HepG2 (cell line): ENCODE data around the gene RAPGEF6. TPM values are rescaled to one million over a fixed set of nuclear protein-coding genes. Genes with fewer than 3 reads are reported as not detected.

Source experiments
- ATAC-seq: fragments of 200-7000 bp; cut with Tn5 transposase; 3 replicates; pipeline ENCODE4 v1.9.1; 2020; ENCODE audit warnings: mild to moderate bottlenecking, moderate library complexity
- BruUV-seq: library from RNA; stranded (reverse); fragments of 400-500 nt; replicated peaks from 2 replicates; lab custom pipeline; 2021; lab: Mats Ljungman, UMichigan
- CTCF ChIA-PET: fragments of 300-600 bp; formaldehyde crosslinking; extraction: SDS; loops from one replicate; lab custom pipeline; 2021; ENCODE audit warnings: low total read pairs, inconsistent platforms, low intra/inter-chr PET ratio; lab: Yijun Ruan, JAX
- POLR2A ChIA-PET: fragments of 350-600 bp; sonication (Branson Sonifier 250); formaldehyde crosslinking; loops from one replicate; lab custom pipeline; 2020; ENCODE audit warnings: antibody characterized with exemption, inconsistent platforms; lab: Yijun Ruan, JAX
- DNase-seq: peaks from one replicate; pipeline ENCODE4 v3.0.0-alpha.2; 2015; ENCODE audit warnings: low spot score
- FAIRE-seq: peaks from 3 replicates; lab custom pipeline; 2011; peaks lifted over from hg19 to GRCh38; lab: Jason Lieb, UNC
- H2AFZ ChIP-seq: one replicate; pipeline ENCODE4 v1.6.1; 2011; ENCODE audit warnings: low read length, inconsistent platforms
- H3K27ac ChIP-seq: fragments of 300-600 bp; 3 replicates; pipeline ENCODE4 v1.8.0; 2011; ENCODE audit warnings: mixed run types, mild to moderate bottlenecking, mixed read lengths, low read length, inconsistent platforms; ENCODE audit not compliant: insufficient read depth; ENCODE audit errors: extremely low read length
- H3K27me3 ChIP-seq, 2 experiments: fragments of 200-600 bp in 1 of 2; 2 replicates in 1 of 2; 3 replicates in 1 of 2; pipeline versions ENCODE4 v1.6.0 to v1.8.0; 2011; ENCODE audit warnings: low read length in 2 of 2, mild to moderate bottlenecking in 2 of 2, moderate library complexity in 2 of 2, inconsistent platforms in 1 of 2; ENCODE audit not compliant: insufficient read depth in 2 of 2, control insufficient read depth in 1 of 2
- H3K36me3 ChIP-seq, 2 experiments: fragments of 200-600 bp in 1 of 2; replicated peaks in 1 of 2; 2 replicates in 1 of 2; 3 replicates in 1 of 2; pipeline versions ENCODE4 v1.5.1 to v1.8.0; 2011; ENCODE audit warnings: low read length in 2 of 2, inconsistent platforms in 1 of 2; ENCODE audit not compliant: insufficient read depth in 2 of 2, control insufficient read depth in 1 of 2
- H3K4me1 ChIP-seq: 2 replicates; pipeline ENCODE4 v1.5.1; 2012; ENCODE audit warnings: low read length, inconsistent platforms; ENCODE audit not compliant: insufficient read depth
- H3K4me2 ChIP-seq: 2 replicates; pipeline ENCODE4 v1.6.0; 2011; ENCODE audit warnings: low read depth, low read length, inconsistent platforms
- H3K4me3 ChIP-seq, 3 experiments: fragments of 200-600 bp in 1 of 3; sonication (generic), shearing (Covaris generic) in 1 of 3; replicated peaks in 1 of 3; 2 replicates each; pipeline ENCODE4 v1.5.1; 2011 to 2016; ENCODE audit warnings: low read length in 3 of 3, inconsistent platforms in 2 of 3, low read depth in 2 of 3, mild to moderate bottlenecking in 2 of 3, control low read depth in 1 of 3, mixed read lengths in 1 of 3; ENCODE audit not compliant: insufficient read depth in 1 of 3
- H3K79me2 ChIP-seq: one replicate; pipeline ENCODE4 v1.6.1; 2011; ENCODE audit warnings: low read length, inconsistent platforms; ENCODE audit not compliant: insufficient read depth
- H3K9ac ChIP-seq: 2 replicates; pipeline ENCODE4 v1.6.0; 2011; ENCODE audit warnings: mild to moderate bottlenecking, low read depth, low read length, inconsistent platforms; ENCODE audit not compliant: insufficient read depth
- H3K9me3 ChIP-seq: 2 replicates; pipeline ENCODE4 v1.5.1; 2012; ENCODE audit warnings: mild to moderate bottlenecking, low read length
- H4K20me1 ChIP-seq: 2 replicates; pipeline ENCODE4 v1.6.0; 2011; ENCODE audit warnings: inconsistent platforms, mild to moderate bottlenecking, low read length, moderate library complexity; ENCODE audit not compliant: insufficient read depth
- DRAP1 ChIP-seq: IDR thresholded peaks from 2 replicates; pipeline ENCODE4 v1.6.1; 2016; ENCODE audit warnings: missing genetic modification reagents, missing compliant biosample characterization
- E2F5 ChIP-seq: sonication (generic); formaldehyde crosslinking; conservative IDR thresholded peaks from 2 replicates; pipeline ENCODE4 v1.4.0; 2020; ENCODE audit warnings: missing genetic modification reagents
- KLF9 ChIP-seq: IDR thresholded peaks from 2 replicates; pipeline ENCODE4 v1.6.1; 2016; ENCODE audit warnings: low read depth
- MAX ChIP-seq: IDR thresholded peaks from 2 replicates; pipeline ENCODE4 v1.6.1; 2012; ENCODE audit warnings: inconsistent platforms
- PITX1 ChIP-seq: sonication (generic); formaldehyde crosslinking; IDR thresholded peaks from 2 replicates; pipeline ENCODE4 v1.5.1; 2020; ENCODE audit warnings: mild to moderate bottlenecking, missing genetic modification reagents
- RXRA ChIP-seq: sonication (generic); formaldehyde crosslinking; IDR thresholded peaks from 2 replicates; pipeline ENCODE4 v1.5.1; 2020; ENCODE audit warnings: missing genetic modification reagents
- SNAPC4 ChIP-seq: sonication (generic); formaldehyde crosslinking; IDR thresholded peaks from 2 replicates; pipeline ENCODE4 v1.4.0; 2020; ENCODE audit warnings: mild to moderate bottlenecking, missing genetic modification reagents
- STAT5B ChIP-seq: sonication (generic); formaldehyde crosslinking; IDR thresholded peaks from 2 replicates; pipeline ENCODE4 v1.4.0; 2020; ENCODE audit warnings: missing genetic modification reagents
- ZBTB21 ChIP-seq: sonication (generic); formaldehyde crosslinking; IDR thresholded peaks from 2 replicates; pipeline ENCODE4 v1.4.0; 2020; ENCODE audit warnings: missing genetic modification reagents
- ZNF280B ChIP-seq: sonication (generic); formaldehyde crosslinking; IDR thresholded peaks from 2 replicates; pipeline ENCODE4 v1.5.0; 2020; ENCODE audit warnings: missing genetic modification reagents, mild to moderate bottlenecking, borderline replicate concordance
- ZNF639 ChIP-seq: conservative IDR thresholded peaks from 2 replicates; pipeline ENCODE4 v1.6.1; 2018; ENCODE audit warnings: missing genetic modification reagents
- ZSCAN9 ChIP-seq: IDR thresholded peaks from 2 replicates; pipeline ENCODE4 v1.6.1; 2016; ENCODE audit warnings: borderline replicate concordance
- in situ Hi-C: cut with HindIII; loops from 2 replicates; pipeline ENCODE4 v1.10.0; 2017; ENCODE audit warnings: low pct_unique_long_range_greater_than_20kb; ENCODE audit not compliant: extremely low pct_ligation_motif_present
- intact Hi-C: fragments of 100-400 bp; cut with micrococcal nuclease; formaldehyde crosslinking; loops from one replicate; pipeline ENCODE4 v1.10.0; 2022; ENCODE audit not compliant: unreplicated experiment
- polyA plus RNA-seq, 8 experiments: library from polyadenylated mRNA; depleted of rRNA in 3 of 8; stranded (reverse) in 7 of 8; unstranded in 1 of 8; fragments of >200 nt; fragmentation: Illumina TruSeq in 4 of 8; extraction: Trizol in 4 of 8; gene quantifications; 2 replicates each; pipeline versions ENCODE4 v1.2.1 to v1.2.3, GENCODE V29; 2011 to 2016; ENCODE audit warnings: low read depth in 4 of 8, missing spikeins in 1 of 8, mixed read lengths in 1 of 8; ENCODE audit not compliant: insufficient read depth in 1 of 8
- total RNA-seq, 5 experiments: library from RNA; depleted of rRNA; stranded (reverse); fragments of >200 nt; fragmentation: Illumina TruSeq; extraction: Trizol; gene quantifications; 2 replicates each; pipeline ENCODE4 v1.2.3, GENCODE V29; 2016; ENCODE audit warnings: low read depth in 1 of 5

Gene RAPGEF6
- total and polyA plus RNA-seq, 2 of the 13 experiments (the other 11 are each of a cell fraction or from before 2014, with no cell fraction given) = 7.7 to 24.6 TPM

- TF ChIP-seq DRAP1 (CRISPR knock-in tag) (no peak), MAX (no peak), ZNF280B (CRISPR knock-in tag) (no peak), ZBTB21 (CRISPR knock-in tag) (0 out of 2 replicates have a peak, but pooled peaks have one; percentile 46), STAT5B (CRISPR knock-in tag) (no peak), PITX1 (CRISPR knock-in tag) (no peak), RXRA (CRISPR knock-in tag) (no peak)
Observed at GRCh38 chr5:131379723-131380122, 255.3 kb downstream of the RAPGEF6 start (continued).

- BruUV-seq = no TSS peak
- Histone ChIP-seq H3K36me3 (no peaks in the 10 kb centered on the region), H2AFZ (no peak overlapping the region), H3K4me2 (peak overlapping the region; percentile 57), H3K27ac (peak overlapping the region; percentile 88), H3K9ac (peak overlapping the region; percentile 66), H4K20me1 (no peaks in the 10 kb centered on the region), H3K27me3 (no peaks in the 10 kb centered on the region), H3K4me3 (peak overlapping the region in 1 of 3 experiments; percentile 32; a peak in 1 of 6 replicates), H3K79me2 (peaks cover 25% of the 10 kb centered on the region), H3K9me3 (no peaks in the 10 kb centered on the region), H3K4me1 (peaks cover 74% of the 10 kb centered on the region)
- intact Hi-C loops = loop anchor here (1.0 kb wide), 1 partner anchor 114 kb away; no protein-coding TSS in a partner anchor
- CTCF ChIA-PET = no interaction called here
- in situ Hi-C loops = loop anchor here (25.0 kb wide), 1 partner anchor 492 kb away; no protein-coding TSS in a partner anchor
- no peak for FAIRE-seq
- peak; percentile 14; the same call in 2 of the 3 replicates for ATAC-seq
- POLR2A ChIA-PET = interaction anchor here (1.7 kb wide), 1 partner anchor 66 kb away, joined by 5 read pairs; no protein-coding TSS in a partner anchor
- peak; percentile 26 for DNase-seq
- no peak for TF ChIP-seq E2F5 (CRISPR knock-in tag)
- TF ChIP-seq KLF9 (CRISPR knock-in tag) = no peak
- no peak for TF ChIP-seq ZNF639
- 0 out of 2 replicates have a peak, but pooled peaks have one; percentile 7 for TF ChIP-seq ZSCAN9 (CRISPR knock-in tag)
- no peak for TF ChIP-seq SNAPC4
Observed at GRCh38 chr5:131378721-131379541, 256.1 kb downstream of the RAPGEF6 start.
